ENCODE data around the gene CRB1. TPM values are rescaled to one million over a fixed set of nuclear protein-coding genes. Genes with fewer than 3 reads are reported as not detected.

Gene CRB1
- polyA plus RNA-seq, 1 donor (not counting 4 experiments of a cell fraction or from before 2014, with no cell fraction given): 0.04 TPM

- no peaks in the 10 kb centered on the region for H3K9me1 ChIP-seq (ENCODE audit: control insufficient read depth, extremely low read depth, insufficient read depth, low read length)
- TF ChIP-seq CTCF (optimal IDR thresholded peaks at IDR 0.05 in 1 of 3, IDR thresholded peaks at IDR 0.05 in 1 of 3, conservative IDR thresholded peaks at IDR 0.05 in 1 of 3; ENCODE audit: extremely low read depth in 1 of 3, insufficient read depth in 2 of 3, low read length in 3 of 3) (no peak), EZH2 (IDR thresholded peaks at IDR 0.05; ENCODE audit: low read length) (no peak)
- FAIRE-seq (no peak), DNase-seq (ENCODE audit: low read depth, low spot score) (no peak)
- H3K79me2 ChIP-seq (ENCODE audit: control insufficient read depth, insufficient read depth, low read length): no peaks in the 10 kb centered on the region
- H3K9ac ChIP-seq (ENCODE audit: control insufficient read depth, extremely low read depth, insufficient read depth, low read length): no peak overlapping the region
- no peak overlapping the region for H2AFZ ChIP-seq (ENCODE audit: control insufficient read depth, low read length)
- H3K27me3 ChIP-seq (ENCODE audit: control insufficient read depth, extremely low read depth, insufficient read depth, low read length): no peaks in the 10 kb centered on the region
- dilution Hi-C loops (cut with MboI; ENCODE audit: extremely low pct_ligation_motif_present, low sequenced_read_pairs): no loop called here
- no peak overlapping the region for H3K4me3 ChIP-seq (ENCODE audit: control insufficient read depth in 2 of 3, extremely low read depth in 1 of 3, insufficient read depth in 2 of 3, low read depth in 1 of 3, low read length in 3 of 3)
- H3K27ac ChIP-seq (ENCODE audit: control insufficient read depth, insufficient read depth, low read length): no peak overlapping the region
- H3K36me3 ChIP-seq (ENCODE audit: control insufficient read depth in 2 of 2, extremely low read depth in 1 of 2, insufficient read depth in 2 of 2, low read length in 2 of 2): no peaks in the 10 kb centered on the region
- H3K4me1 ChIP-seq (ENCODE audit: control insufficient read depth, extremely low read depth, insufficient read depth, low read length): no peaks in the 10 kb centered on the region
- no peaks in the 10 kb centered on the region for H3K9me3 ChIP-seq (ENCODE audit: control insufficient read depth, low read depth, low read length)
- no peak overlapping the region for H3K4me2 ChIP-seq (ENCODE audit: control insufficient read depth, extremely low read depth, insufficient read depth, low read depth, low read length)
- no peaks in the 10 kb centered on the region for H4K20me1 ChIP-seq (ENCODE audit: control insufficient read depth, extremely low read depth, insufficient read depth, low read length)
Observed at GRCh38 chr1:197437601-197438000, 169.5 kb downstream of the CRB1 start.

- Histone ChIP-seq H3K4me1 (ENCODE audit: control insufficient read depth, extremely low read depth, insufficient read depth, low read length) (no peaks in the 10 kb centered on the region), H3K27ac (ENCODE audit: control insufficient read depth, insufficient read depth, low read length) (no peak overlapping the region), H3K27me3 (ENCODE audit: control insufficient read depth, extremely low read depth, insufficient read depth, low read length) (no peaks in the 10 kb centered on the region), H2AFZ (ENCODE audit: control insufficient read depth, low read length) (no peak overlapping the region), H3K9me1 (ENCODE audit: control insufficient read depth, extremely low read depth, insufficient read depth, low read length) (no peaks in the 10 kb centered on the region), H3K4me3 (ENCODE audit: control insufficient read depth in 2 of 3, extremely low read depth in 1 of 3, insufficient read depth in 2 of 3, low read depth in 1 of 3, low read length in 3 of 3) (no peak overlapping the region), H3K9me3 (ENCODE audit: control insufficient read depth, low read depth, low read length) (no peaks in the 10 kb centered on the region), H4K20me1 (ENCODE audit: control insufficient read depth, extremely low read depth, insufficient read depth, low read length) (no peaks in the 10 kb centered on the region), H3K79me2 (ENCODE audit: control insufficient read depth, insufficient read depth, low read length) (no peaks in the 10 kb centered on the region), H3K36me3 (ENCODE audit: control insufficient read depth in 2 of 2, extremely low read depth in 1 of 2, insufficient read depth in 2 of 2, low read length in 2 of 2) (no peaks in the 10 kb centered on the region), H3K4me2 (ENCODE audit: control insufficient read depth, extremely low read depth, insufficient read depth, low read depth, low read length) (no peak overlapping the region), H3K9ac (ENCODE audit: control insufficient read depth, extremely low read depth, insufficient read depth, low read length) (no peak overlapping the region)
- TF ChIP-seq EZH2 (IDR thresholded peaks at IDR 0.05; ENCODE audit: low read length): no peak
- no peak for TF ChIP-seq CTCF (optimal IDR thresholded peaks at IDR 0.05 in 1 of 3, IDR thresholded peaks at IDR 0.05 in 1 of 3, conservative IDR thresholded peaks at IDR 0.05 in 1 of 3; ENCODE audit: extremely low read depth in 1 of 3, insufficient read depth in 2 of 3, low read length in 3 of 3)
- DNase-seq (ENCODE audit: low read depth, low spot score) (no peak), FAIRE-seq (no peak)
- dilution Hi-C loops (cut with MboI; ENCODE audit: extremely low pct_ligation_motif_present, low sequenced_read_pairs): no loop called here
Observed at GRCh38 chr1:197438010-197438790, 170.1 kb downstream of the CRB1 start.

Data from keratinocyte (primary cell).